Measurements from ENCODE around the gene NXPE4.

DNA sequence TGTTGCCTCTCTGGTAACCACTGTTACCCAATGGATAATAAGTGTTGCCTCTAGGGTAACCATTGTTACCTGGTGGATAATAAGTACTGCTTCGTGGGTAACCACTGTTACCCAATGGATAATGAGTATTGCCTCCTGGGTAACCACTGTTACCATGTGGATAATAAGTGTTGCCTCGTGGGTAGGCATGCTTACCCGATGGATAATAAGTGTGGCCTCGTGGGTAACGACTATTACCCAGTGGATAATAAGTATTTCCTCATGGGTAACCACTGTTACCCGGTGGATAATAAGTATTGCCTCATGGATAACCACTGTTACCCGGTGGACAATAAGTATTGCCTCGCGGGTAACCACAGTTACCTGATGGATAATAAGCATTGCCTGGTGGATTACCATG lies 13.8 kb upstream of the NXPE4 start:
- TF ChIP-seq, protein P1, sequence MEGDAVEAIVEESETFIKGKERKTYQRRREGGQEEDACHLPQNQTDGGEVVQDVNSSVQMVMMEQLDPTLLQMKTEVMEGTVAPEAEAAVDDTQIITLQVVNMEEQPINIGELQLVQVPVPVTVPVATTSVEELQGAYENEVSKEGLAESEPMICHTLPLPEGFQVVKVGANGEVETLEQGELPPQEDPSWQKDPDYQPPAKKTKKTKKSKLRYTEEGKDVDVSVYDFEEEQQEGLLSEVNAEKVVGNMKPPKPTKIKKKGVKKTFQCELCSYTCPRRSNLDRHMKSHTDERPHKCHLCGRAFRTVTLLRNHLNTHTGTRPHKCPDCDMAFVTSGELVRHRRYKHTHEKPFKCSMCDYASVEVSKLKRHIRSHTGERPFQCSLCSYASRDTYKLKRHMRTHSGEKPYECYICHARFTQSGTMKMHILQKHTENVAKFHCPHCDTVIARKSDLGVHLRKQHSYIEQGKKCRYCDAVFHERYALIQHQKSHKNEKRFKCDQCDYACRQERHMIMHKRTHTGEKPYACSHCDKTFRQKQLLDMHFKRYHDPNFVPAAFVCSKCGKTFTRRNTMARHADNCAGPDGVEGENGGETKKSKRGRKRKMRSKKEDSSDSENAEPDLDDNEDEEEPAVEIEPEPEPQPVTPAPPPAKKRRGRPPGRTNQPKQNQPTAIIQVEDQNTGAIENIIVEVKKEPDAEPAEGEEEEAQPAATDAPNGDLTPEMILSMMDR (IDR thresholded peaks at IDR 0.05; ENCODE audit: low read depth, low read length, poor library complexity, severe bottlenecking): no peak
- no peak for TF ChIP-seq EZH2phosphoT487 (IDR thresholded peaks at IDR 0.05; ENCODE audit: borderline replicate concordance, low read length)
